Ectodermal cell (in vitro differentiated cells): ENCODE measurements around the gene PKNOX2.

Experiments
- H3K27ac ChIP-seq: 2 replicates; pipeline ENCODE4 v1.7.0; 2013; ENCODE audit warnings: mild to moderate bottlenecking, low read depth, low read length; ENCODE audit not compliant: insufficient read depth, poor library complexity, severe bottlenecking
- H3K27me3 ChIP-seq: 2 replicates; pipeline ENCODE4 v1.7.0; 2013; ENCODE audit warnings: mild to moderate bottlenecking, low read length; ENCODE audit not compliant: insufficient read depth, control insufficient read depth, poor library complexity, severe bottlenecking
- H3K36me3 ChIP-seq: one replicate; pipeline ENCODE4 v1.7.0; 2013; ENCODE audit warnings: low read length; ENCODE audit not compliant: control insufficient read depth, insufficient read depth
- H3K4me1 ChIP-seq: one replicate; pipeline ENCODE4 v1.7.0; 2013; ENCODE audit warnings: low read length; ENCODE audit not compliant: control insufficient read depth, insufficient read depth
- H3K4me3 ChIP-seq: 2 replicates; pipeline ENCODE4 v1.7.0; 2013; ENCODE audit warnings: low read depth, low read length, control low read depth; ENCODE audit not compliant: insufficient read depth
- H3K9me3 ChIP-seq: 2 replicates; pipeline ENCODE4 v1.7.0; 2013; ENCODE audit warnings: mild to moderate bottlenecking, low read length, moderate library complexity; ENCODE audit not compliant: control insufficient read depth
- WGBS, 2 experiments: methylation state at CpG; one replicate each; pipeline ENCODE4 v1.1.7; 2013; ENCODE audit warnings: missing lambda C conversion rate in 2 of 2; 5-methylcytosine and 5-hydroxymethylcytosine counted together

The PKNOX2 gene

GRCh38 chr11:125267548-125267947, 103.0 kb downstream of the PKNOX2 start:
- WGBS, 2 experiments, result 93 to 95% methylated on average over 8 of the region's 8 CpGs
- Histone ChIP-seq H3K4me3 (no peak overlapping the region), H3K4me1 (peaks cover 55% of the 10 kb centered on the region), H3K36me3 (no peaks in the 10 kb centered on the region), H3K27me3 (no peaks in the 10 kb centered on the region), H3K27ac (no peak overlapping the region), H3K9me3 (no peaks in the 10 kb centered on the region)

GRCh38 chr11:125268611-125269010, 104.1 kb downstream of the PKNOX2 start:
- H3K4me3 ChIP-seq, result no peak overlapping the region
- WGBS, 2 experiments, result 84 to 92% methylated on average over 5 of the region's 5 CpGs
- H3K27ac ChIP-seq, result no peak overlapping the region
- no peaks in the 10 kb centered on the region for H3K36me3 ChIP-seq
- H3K27me3 ChIP-seq, result no peaks in the 10 kb centered on the region
- peaks cover 57% of the 10 kb centered on the region for H3K4me1 ChIP-seq
- H3K9me3 ChIP-seq, result no peaks in the 10 kb centered on the region

GRCh38 chr11:125270106-125270505, 105.6 kb downstream of the PKNOX2 start:
- Histone ChIP-seq H3K4me1 (peaks cover 45% of the 10 kb centered on the region), H3K9me3 (no peaks in the 10 kb centered on the region), H3K4me3 (no peak overlapping the region), H3K36me3 (no peaks in the 10 kb centered on the region), H3K27ac (no peak overlapping the region), H3K27me3 (no peaks in the 10 kb centered on the region)
- WGBS, 2 experiments, result 90 to 92% methylated on average over 3 of the region's 3 CpGs

- no peak overlapping the region for H3K4me3 ChIP-seq
- 89 to 93% methylated on average over 2 of the region's 2 CpGs for WGBS, 2 experiments
- no peak overlapping the region for H3K27ac ChIP-seq
- no peaks in the 10 kb centered on the region for H3K36me3 ChIP-seq
- no peaks in the 10 kb centered on the region for H3K27me3 ChIP-seq
- H3K9me3 ChIP-seq, result no peaks in the 10 kb centered on the region
- H3K4me1 ChIP-seq, result peaks cover 41% of the 10 kb centered on the region
These were observed 106.2 kb downstream of the PKNOX2 start for GRCh38 chr11:125270711-125271110.

- Histone ChIP-seq H3K4me1 (peaks cover 38% of the 10 kb centered on the region), H3K27ac (no peak overlapping the region), H3K36me3 (no peaks in the 10 kb centered on the region), H3K4me3 (no peak overlapping the region), H3K27me3 (no peaks in the 10 kb centered on the region), H3K9me3 (no peaks in the 10 kb centered on the region)
- WGBS, 2 experiments, result 93 to 94% methylated on average over 6 of the region's 6 CpGs
These were observed 107.0 kb downstream of the PKNOX2 start for GRCh38 chr11:125271483-125272091.

- Histone ChIP-seq H3K4me1 (peaks cover 38% of the 10 kb centered on the region), H3K36me3 (no peaks in the 10 kb centered on the region), H3K9me3 (no peaks in the 10 kb centered on the region), H3K27me3 (no peaks in the 10 kb centered on the region), H3K4me3 (no peak overlapping the region), H3K27ac (no peak overlapping the region)
- WGBS, 2 experiments, result 91 to 95% methylated on average over 3 of the region's 3 CpGs
These were observed 107.5 kb downstream of the PKNOX2 start for GRCh38 chr11:125272092-125272491.

- H3K27ac ChIP-seq, result no peak overlapping the region
- no peaks in the 10 kb centered on the region for H3K36me3 ChIP-seq
- H3K27me3 ChIP-seq, result no peaks in the 10 kb centered on the region
- H3K4me1 ChIP-seq, result peaks cover 31% of the 10 kb centered on the region
- no peaks in the 10 kb centered on the region for H3K9me3 ChIP-seq
- WGBS, 2 experiments, result 61 to 65% methylated on average over 10 of the region's 10 CpGs
- no peak overlapping the region for H3K4me3 ChIP-seq
These were observed 108.3 kb downstream of the PKNOX2 start for GRCh38 chr11:125272821-125273220.

- Histone ChIP-seq H3K4me3 (no peak overlapping the region), H3K4me1 (peaks cover 26% of the 10 kb centered on the region), H3K36me3 (no peaks in the 10 kb centered on the region), H3K9me3 (no peaks in the 10 kb centered on the region), H3K27ac (no peak overlapping the region), H3K27me3 (no peaks in the 10 kb centered on the region)
- 92 to 97% methylated on average over 5 of the region's 5 CpGs for WGBS, 2 experiments
These were observed 109.0 kb downstream of the PKNOX2 start for GRCh38 chr11:125273519-125274000.

- WGBS, 2 experiments, result 94 to 96% methylated on average over 11 of the region's 11 CpGs
- Histone ChIP-seq H3K4me3 (no peak overlapping the region), H3K27me3 (no peaks in the 10 kb centered on the region), H3K4me1 (peaks cover 26% of the 10 kb centered on the region), H3K27ac (no peak overlapping the region), H3K9me3 (no peaks in the 10 kb centered on the region), H3K36me3 (no peaks in the 10 kb centered on the region)
These were observed 109.8 kb downstream of the PKNOX2 start for GRCh38 chr11:125274309-125274708.

GRCh38 chr11:125274774-125275173, 110.2 kb downstream of the PKNOX2 start:
- Histone ChIP-seq H3K9me3 (no peaks in the 10 kb centered on the region), H3K4me1 (peaks cover 25% of the 10 kb centered on the region), H3K27ac (no peak overlapping the region), H3K36me3 (no peaks in the 10 kb centered on the region), H3K27me3 (no peaks in the 10 kb centered on the region), H3K4me3 (no peak overlapping the region)
- WGBS, 2 experiments, result 95 to 97% methylated on average over 4 of the region's 4 CpGs
